A673 (cell line): ENCODE measurements around the gene SLC35B2. TPM values are rescaled to one million over a fixed set of nuclear protein-coding genes. Genes with fewer than 3 reads are reported as not detected.

Source experiments
- BruUV-seq: library from RNA; stranded (reverse); fragments of 400-500 nt; replicated peaks from 2 replicates; lab custom pipeline; 2021; lab: Mats Ljungman, UMichigan
- CTCF ChIA-PET: fragments of 300-600 bp; sonication (Branson Sonifier 250); formaldehyde crosslinking; loops from one replicate; lab custom pipeline; 2022; ENCODE audit warnings: antibody characterized with exemption; lab: Charles Lee
- POLR2A ChIA-PET: fragments of 300-600 bp; sonication (Branson Sonifier 250); formaldehyde crosslinking; loops from one replicate; lab custom pipeline; 2022; ENCODE audit warnings: antibody characterized with exemption; ENCODE audit not compliant: low non-redundant PET; lab: Charles Lee
- DNase-seq: peaks from one replicate; pipeline ENCODE4 v3.0.0-alpha.2; 2015; ENCODE audit warnings: low spot score
- H3K27ac ChIP-seq: fragments of 200-600 bp; sonication (generic); 2 replicates; pipeline ENCODE4 v1.5.1; 2016; ENCODE audit warnings: mixed run types, low read depth, mild to moderate bottlenecking, mixed read lengths, antibody characterized with exemption, low read length; ENCODE audit not compliant: poor library complexity, severe bottlenecking
- H3K27me3 ChIP-seq: fragments of 200-600 bp; sonication (generic); replicated peaks from 2 replicates; pipeline ENCODE4 v1.6.1; 2017; ENCODE audit warnings: mixed run types, low read depth, mild to moderate bottlenecking, mixed read lengths, antibody characterized with exemption, low read length; ENCODE audit not compliant: insufficient read depth, poor library complexity
- H3K36me3 ChIP-seq: fragments of 200-600 bp; sonication (generic); 2 replicates; pipeline ENCODE4 v1.6.1; 2016; ENCODE audit warnings: mixed run types, mild to moderate bottlenecking, mixed read lengths, antibody characterized with exemption, low read length; ENCODE audit not compliant: insufficient read depth, poor library complexity, severe bottlenecking
- H3K4me1 ChIP-seq: fragments of 200-600 bp; sonication (generic); 2 replicates; pipeline ENCODE4 v1.6.1; 2017; ENCODE audit warnings: mixed run types, mild to moderate bottlenecking, mixed read lengths, antibody characterized with exemption, low read length; ENCODE audit not compliant: insufficient read depth, poor library complexity, severe bottlenecking
- H3K4me3 ChIP-seq: fragments of 200-600 bp; sonication (generic); 2 replicates; pipeline ENCODE4 v1.5.1; 2016; ENCODE audit warnings: low read depth, mixed run types, mild to moderate bottlenecking, mixed read lengths, low read length; ENCODE audit not compliant: poor library complexity, severe bottlenecking
- H3K9me3 ChIP-seq: fragments of 200-600 bp; sonication (generic); 2 replicates; pipeline ENCODE4 v1.6.1; 2016; ENCODE audit warnings: mixed run types, low read depth, mild to moderate bottlenecking, mixed read lengths, antibody characterized with exemption, low read length; ENCODE audit not compliant: poor library complexity, severe bottlenecking
- EZH2 ChIP-seq: fragments of 200-600 bp; sonication (generic); IDR thresholded peaks from 2 replicates; pipeline ENCODE4 v1.6.1; 2017; ENCODE audit warnings: borderline replicate concordance, low read depth, mild to moderate bottlenecking, mixed read lengths, antibody characterized with exemption, low read length; ENCODE audit not compliant: poor library complexity, severe bottlenecking
- intact Hi-C: fragments of 100-400 bp; cut with micrococcal nuclease; formaldehyde crosslinking; loops from one replicate; pipeline ENCODE4 v1.10.0; 2022; ENCODE audit not compliant: unreplicated experiment
- total RNA-seq: library from RNA; stranded (reverse); gene quantifications from 2 replicates; pipeline ENCODE4 v1.2.3, GENCODE V29; 2021
- TF ChIP-seq, protein P1 (sequence below): fragments of 300-800, 200-600 bp; sonication (generic); conservative IDR thresholded peaks from 2 replicates; pipeline ENCODE4 v1.5.1; 2017; ENCODE audit warnings: low read depth, mild to moderate bottlenecking, antibody characterized with exemption, low read length, moderate library complexity, mixed read lengths

SLC35B2 gene
- total RNA-seq, 1 experiment from 2014 or later, result 52.0 TPM

DNA sequence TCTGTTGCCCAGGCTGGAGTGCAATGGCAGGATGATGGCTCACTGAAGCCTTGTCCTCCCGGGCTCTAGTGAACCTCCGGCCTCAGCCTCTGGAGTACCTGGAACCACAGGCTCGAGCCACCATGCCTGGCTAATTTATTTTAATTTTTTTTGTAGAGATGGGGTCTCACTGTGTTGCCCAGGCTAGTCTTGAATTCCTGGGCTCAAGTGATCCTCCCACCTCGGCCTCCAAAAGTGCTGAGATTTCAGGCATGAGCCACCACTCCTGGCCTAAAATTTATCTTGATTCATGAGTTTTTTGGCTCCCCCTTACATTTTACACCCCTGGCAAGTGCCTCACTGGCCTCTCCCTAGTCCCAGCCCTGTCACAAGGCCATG lies 36.4 kb downstream of the SLC35B2 start:
- no TSS peak for BruUV-seq
- intact Hi-C loops, result no loop called here
- POLR2A ChIA-PET, result no interaction called here
- Histone ChIP-seq H3K4me3 (no peak overlapping the region), H3K36me3 (no peaks in the 10 kb centered on the region), H3K27me3 (no peaks in the 10 kb centered on the region), H3K27ac (peak overlapping the region; percentile 38), H3K4me1 (peaks cover 58% of the 10 kb centered on the region), H3K9me3 (no peaks in the 10 kb centered on the region)
- CTCF ChIA-PET, result interaction anchor here (0.6 to 0.7 kb wide), 2 partner anchors 13 to 94 kb away, joined by 3 read pairs; no protein-coding TSS in a partner anchor
- TF ChIP-seq EZH2, result no peak
- TF ChIP-seq, protein P1, sequence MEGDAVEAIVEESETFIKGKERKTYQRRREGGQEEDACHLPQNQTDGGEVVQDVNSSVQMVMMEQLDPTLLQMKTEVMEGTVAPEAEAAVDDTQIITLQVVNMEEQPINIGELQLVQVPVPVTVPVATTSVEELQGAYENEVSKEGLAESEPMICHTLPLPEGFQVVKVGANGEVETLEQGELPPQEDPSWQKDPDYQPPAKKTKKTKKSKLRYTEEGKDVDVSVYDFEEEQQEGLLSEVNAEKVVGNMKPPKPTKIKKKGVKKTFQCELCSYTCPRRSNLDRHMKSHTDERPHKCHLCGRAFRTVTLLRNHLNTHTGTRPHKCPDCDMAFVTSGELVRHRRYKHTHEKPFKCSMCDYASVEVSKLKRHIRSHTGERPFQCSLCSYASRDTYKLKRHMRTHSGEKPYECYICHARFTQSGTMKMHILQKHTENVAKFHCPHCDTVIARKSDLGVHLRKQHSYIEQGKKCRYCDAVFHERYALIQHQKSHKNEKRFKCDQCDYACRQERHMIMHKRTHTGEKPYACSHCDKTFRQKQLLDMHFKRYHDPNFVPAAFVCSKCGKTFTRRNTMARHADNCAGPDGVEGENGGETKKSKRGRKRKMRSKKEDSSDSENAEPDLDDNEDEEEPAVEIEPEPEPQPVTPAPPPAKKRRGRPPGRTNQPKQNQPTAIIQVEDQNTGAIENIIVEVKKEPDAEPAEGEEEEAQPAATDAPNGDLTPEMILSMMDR, result no peak
- DNase-seq, result no peak

DNA sequence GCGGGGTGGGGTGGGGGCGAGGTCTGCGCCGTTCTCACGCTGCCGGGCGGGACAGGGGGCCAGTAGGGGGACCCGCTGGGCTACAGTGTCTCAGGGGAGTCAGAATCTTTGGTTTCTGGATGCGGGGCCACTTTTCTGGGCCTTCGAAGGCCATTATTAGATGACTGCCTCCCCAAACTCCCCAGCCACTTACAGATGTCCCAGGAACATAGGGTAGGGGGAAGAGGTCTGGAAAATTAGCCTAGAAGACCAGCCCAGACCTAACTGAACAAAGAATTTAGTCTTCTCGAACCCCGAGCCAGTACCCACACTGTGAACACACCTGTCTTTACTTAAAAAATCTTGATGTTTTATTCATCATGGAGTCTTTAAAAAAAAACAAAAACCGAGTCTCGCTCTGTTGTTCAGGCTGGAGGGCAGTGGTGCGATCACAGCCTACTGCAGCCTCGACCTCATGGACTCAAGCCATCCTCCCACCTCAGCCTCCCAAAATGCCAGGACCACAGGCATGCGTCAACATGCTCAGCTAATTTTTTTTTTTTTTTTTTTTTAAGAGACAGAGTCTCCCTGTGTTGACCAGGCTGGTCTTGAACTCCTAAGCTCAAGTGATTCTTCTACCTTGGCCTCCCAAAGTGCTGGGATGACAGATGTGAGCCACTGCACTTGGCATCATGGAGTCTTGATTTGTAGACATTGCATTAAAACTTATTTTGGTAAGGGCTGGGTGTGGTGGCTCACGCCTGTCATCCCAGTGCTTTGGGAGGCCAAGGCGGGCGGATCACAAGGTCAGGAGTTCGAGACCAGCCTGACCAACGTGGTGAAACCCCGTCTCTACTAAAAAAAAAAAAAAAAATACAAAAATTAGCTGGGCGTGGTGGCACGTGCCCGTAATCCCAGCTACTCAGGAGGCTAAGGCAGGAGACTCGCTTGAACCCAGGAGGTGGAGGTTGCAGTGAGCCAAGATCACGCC lies 37.2 kb downstream of the SLC35B2 start:
- TF ChIP-seq, protein P1, result no peak
- no peak for TF ChIP-seq EZH2
- Histone ChIP-seq H3K4me1 (peaks cover 52% of the 10 kb centered on the region), H3K27ac (no peak overlapping the region), H3K36me3 (no peaks in the 10 kb centered on the region), H3K4me3 (peak overlapping the region; percentile 38), H3K27me3 (no peaks in the 10 kb centered on the region), H3K9me3 (no peaks in the 10 kb centered on the region)
- intact Hi-C loops, result no loop called here
- ChIA-PET CTCF (interaction anchor here (0.6 kb wide), 1 partner anchor 94 kb away, joined by 3 read pairs; no protein-coding TSS in a partner anchor), POLR2A (interaction anchor here (0.8 kb wide), 1 partner anchor 240 kb away, joined by 14 read pairs; no protein-coding TSS in a partner anchor)
- no peak for DNase-seq
- no TSS peak for BruUV-seq

DNA sequence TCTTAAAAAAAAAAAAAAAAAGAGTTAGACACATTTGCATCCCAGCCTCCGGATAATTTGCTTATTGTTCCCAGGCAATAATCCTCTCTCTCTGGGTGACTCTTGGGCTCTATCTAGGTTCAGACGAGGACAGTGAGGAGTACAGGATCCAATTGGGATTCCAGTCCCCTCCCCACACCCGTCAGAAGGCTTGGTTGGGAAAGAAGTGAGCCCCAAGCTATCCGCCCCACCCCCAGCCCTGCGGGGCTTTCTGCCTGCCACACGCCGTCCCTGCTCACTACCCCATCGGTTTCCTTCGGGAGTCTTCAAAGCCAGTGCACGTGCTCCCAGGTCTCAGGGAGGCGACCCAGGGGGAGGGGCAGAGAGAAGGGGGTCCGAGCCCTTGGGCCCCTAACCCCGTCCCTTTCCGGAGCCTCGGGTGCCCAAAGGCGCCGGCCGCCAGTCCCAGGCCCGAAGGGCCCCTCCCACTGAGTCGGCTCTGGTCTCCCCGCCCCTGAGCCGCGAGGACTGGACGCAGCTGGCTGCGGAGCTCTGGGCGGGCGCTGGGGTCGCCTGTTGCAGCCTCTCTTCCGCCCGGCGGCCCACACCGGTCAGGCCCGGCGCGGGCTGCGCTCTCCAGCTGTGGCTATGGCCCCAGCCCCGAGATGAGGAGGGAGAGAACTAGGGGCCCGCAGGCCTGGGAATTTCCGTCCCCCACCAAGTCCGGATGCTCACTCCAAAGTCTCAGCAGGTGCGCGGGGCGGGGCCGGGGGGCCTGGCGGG lies 38.1 kb downstream of the SLC35B2 start:
- POLR2A ChIA-PET, result no interaction called here
- no TSS peak for BruUV-seq
- peak; percentile 63 for DNase-seq
- TF ChIP-seq EZH2, result no peak
- TF ChIP-seq, protein P1, result no peak
- CTCF ChIA-PET, result no interaction called here
- intact Hi-C loops, result no loop called here
- Histone ChIP-seq H3K4me3 (peak overlapping the region; percentile 38), H3K27me3 (no peaks in the 10 kb centered on the region), H3K36me3 (no peaks in the 10 kb centered on the region), H3K9me3 (no peaks in the 10 kb centered on the region), H3K4me1 (peaks cover 45% of the 10 kb centered on the region), H3K27ac (peak overlapping the region; percentile 62)
